22Rv1 (cell line): Measurements from ENCODE around the gene TMEM30A.

Source experiments
- H3K27ac ChIP-seq: fragments of 450-650 bp; 2 replicates; pipeline ENCODE4 v1.5.1; 2017
- CTCF ChIP-seq: fragments of 450-650 bp; IDR thresholded peaks from 2 replicates; pipeline ENCODE4 v1.5.1; 2017; ENCODE audit warnings: mild to moderate bottlenecking
- ZFX ChIP-seq: fragments of 450-650 bp; IDR thresholded peaks from 2 replicates; pipeline ENCODE4 v1.6.1; 2017; ENCODE audit warnings: antibody characterized with exemption, borderline replicate concordance

Gene TMEM30A

GRCh38 chr6:75224303-75224926 lies 60.2 kb downstream of the TMEM30A start:
- no peak for TF ChIP-seq CTCF
- TF ChIP-seq ZFX = no peak
- no peak overlapping the region for H3K27ac ChIP-seq

- no peak overlapping the region for H3K27ac ChIP-seq
- no peak for TF ChIP-seq CTCF
- no peak for TF ChIP-seq ZFX
These were observed 61.2 kb downstream of the TMEM30A start for GRCh38 chr6:75223428-75223827.

- no peak for TF ChIP-seq ZFX
- TF ChIP-seq CTCF = no peak
These were observed 62.3 kb downstream of the TMEM30A start for GRCh38 chr6:75222261-75222660.

GRCh38 chr6:75221116-75221515 lies 63.5 kb downstream of the TMEM30A start:
- no peak overlapping the region for H3K27ac ChIP-seq
- TF ChIP-seq ZFX = no peak
- no peak for TF ChIP-seq CTCF

More at GRCh38 chr6:75222261-75222660, 62.3 kb downstream of the TMEM30A start:
- no peak overlapping the region for H3K27ac ChIP-seq

- TF ChIP-seq CTCF (no peak), ZFX (no peak)
- no peak overlapping the region for H3K27ac ChIP-seq
These were observed 64.2 kb downstream of the TMEM30A start for GRCh38 chr6:75220357-75220756.

GRCh38 chr6:75219263-75219662 lies 65.3 kb downstream of the TMEM30A start:
- TF ChIP-seq CTCF (no peak), ZFX (no peak)
- no peak overlapping the region for H3K27ac ChIP-seq

- no peak overlapping the region for H3K27ac ChIP-seq
- no peak for TF ChIP-seq CTCF
- no peak for TF ChIP-seq ZFX
These were observed 67.4 kb downstream of the TMEM30A start for GRCh38 chr6:75217193-75217592.
